K562 (cell line): ENCODE data around the gene HOXA13. TPM values are rescaled to one million over a fixed set of nuclear protein-coding genes. Genes with fewer than 3 reads are reported as not detected.

Source experiments
- ATAC-seq: fragments of 200-7000 bp; cut with Tn5 transposase; 3 replicates; pipeline ENCODE4 v1.9.1; 2020; ENCODE audit warnings: moderate library complexity
- BruUV-seq: library from RNA; stranded (reverse); fragments of 400-500 nt; replicated peaks from 2 replicates; lab custom pipeline; 2021; lab: Mats Ljungman, UMichigan
- CTCF ChIA-PET: fragments of 300-600 bp; formaldehyde crosslinking; extraction: SDS; loops from one replicate; lab custom pipeline; 2021; ENCODE audit warnings: low intra/inter-chr PET ratio; lab: Yijun Ruan, JAX
- POLR2A ChIA-PET: fragments of 300-600, 350-650 bp; sonication (Branson Sonifier 250); formaldehyde crosslinking; extraction: SDS; loops from one replicate; lab custom pipeline; 2021; ENCODE audit warnings: antibody characterized with exemption, inconsistent platforms; lab: Yijun Ruan, JAX
- DNase-seq, 4 experiments: peaks; one replicate each; pipeline versions ENCODE4 v3.0.0 to v3.0.0-alpha.2; 2011 to 2018; ENCODE audit warnings: low spot score in 3 of 4, mixed read lengths in 3 of 4; ENCODE audit errors: extremely low read depth in 1 of 4
- FAIRE-seq: peaks from 2 replicates; lab custom pipeline; 2011; peaks lifted over from hg19 to GRCh38; lab: Jason Lieb, UNC
- H2AFZ ChIP-seq: 2 replicates; pipeline ENCODE4 v1.6.0; 2011; ENCODE audit warnings: low read depth, low read length, control low read depth, inconsistent platforms
- H3K27ac ChIP-seq: fragments of 200-600 bp; 3 replicates; pipeline ENCODE4 v1.8.0; 2011; ENCODE audit warnings: low read depth, mild to moderate bottlenecking, control low read depth, inconsistent platforms, low read length, moderate library complexity, mixed read lengths; ENCODE audit errors: extremely low read depth
- H3K27me3 ChIP-seq, 2 experiments: fragments of 300-600 bp in 1 of 2; 2 replicates in 1 of 2; 3 replicates in 1 of 2; pipeline versions ENCODE4 v1.6.0 to v1.8.0; 2011; ENCODE audit warnings: inconsistent platforms in 2 of 2, low read length in 2 of 2, mild to moderate bottlenecking in 1 of 2, mixed read lengths in 1 of 2, moderate library complexity in 1 of 2; ENCODE audit not compliant: control insufficient read depth in 2 of 2, insufficient read depth in 2 of 2
- H3K36me3 ChIP-seq: fragments of 300-600 bp; 3 replicates; pipeline ENCODE4 v1.8.0; 2011; ENCODE audit warnings: mild to moderate bottlenecking, low read length, inconsistent platforms; ENCODE audit not compliant: control insufficient read depth, insufficient read depth
- H3K4me1 ChIP-seq, 2 experiments: fragments of 200-600 bp in 1 of 2; replicated peaks in 1 of 2; 2 replicates in 1 of 2; 3 replicates in 1 of 2; pipeline versions ENCODE4 v1.5.1 to v1.8.0; 2011; ENCODE audit warnings: inconsistent platforms in 2 of 2, low read length in 2 of 2, mild to moderate bottlenecking in 1 of 2, mixed read lengths in 1 of 2, moderate library complexity in 1 of 2; ENCODE audit not compliant: control insufficient read depth in 2 of 2, insufficient read depth in 2 of 2
- H3K4me2 ChIP-seq: 2 replicates; pipeline ENCODE4 v1.6.1; 2011; ENCODE audit warnings: low read length, control low read depth, inconsistent platforms, mixed read lengths; ENCODE audit not compliant: insufficient read depth
- H3K4me3 ChIP-seq: fragments of 200-600 bp; sonication (generic), shearing (Covaris generic); 2 replicates; pipeline ENCODE4 v1.5.1; 2016; ENCODE audit warnings: control low read depth, inconsistent platforms
- H3K79me2 ChIP-seq: fragments of 200-600 bp; 3 replicates; pipeline ENCODE4 v1.8.0; 2011; ENCODE audit warnings: low read length, inconsistent platforms; ENCODE audit not compliant: control insufficient read depth, insufficient read depth
- H3K9ac ChIP-seq, 2 experiments: 2 replicates each; pipeline versions ENCODE4 v1.6.0 to v1.6.1; 2011; ENCODE audit warnings: low read depth in 2 of 2, low read length in 2 of 2, control low read depth in 1 of 2, inconsistent platforms in 1 of 2, mild to moderate bottlenecking in 1 of 2, mixed read lengths in 1 of 2; ENCODE audit not compliant: insufficient read depth in 1 of 2
- H3K9me1 ChIP-seq: one replicate; pipeline ENCODE4 v1.6.0; 2011; ENCODE audit warnings: inconsistent platforms, mild to moderate bottlenecking, low read length, moderate library complexity; ENCODE audit not compliant: control insufficient read depth, insufficient read depth
- H3K9me3 ChIP-seq: replicated peaks from 2 replicates; pipeline ENCODE4 v1.5.1; 2011; ENCODE audit warnings: low read depth, low read length, inconsistent platforms; ENCODE audit not compliant: control insufficient read depth, insufficient read depth
- H4K20me1 ChIP-seq: replicated peaks from 2 replicates; pipeline ENCODE4 v1.6.1; 2011; ENCODE audit warnings: low read length, inconsistent platforms, mixed read lengths; ENCODE audit not compliant: control insufficient read depth, insufficient read depth
- CTBP1 ChIP-seq: fragments of 450-650 bp; IDR thresholded peaks from 2 replicates; pipeline ENCODE4 v1.6.1; 2016; ENCODE audit warnings: borderline replicate concordance
- E2F1 ChIP-seq: sonication (generic); formaldehyde crosslinking; IDR thresholded peaks from 2 replicates; pipeline ENCODE4 v1.8.1; 2023; ENCODE audit warnings: mild to moderate bottlenecking, missing genetic modification reagents, moderate library complexity
- HDAC3 ChIP-seq: fragments of 450-650 bp; IDR thresholded peaks from 2 replicates; pipeline ENCODE4 v1.6.1; 2018; ENCODE audit warnings: borderline replicate concordance, mild to moderate bottlenecking, moderate library complexity; ENCODE audit not compliant: partially characterized antibody
- LCOR ChIP-seq: sonication (generic); formaldehyde crosslinking; IDR thresholded peaks from 2 replicates; pipeline ENCODE4 v1.8.0; 2022; ENCODE audit warnings: mild to moderate bottlenecking, missing genetic modification reagents
- NFXL1 ChIP-seq: fragments of 450-650 bp; formaldehyde crosslinking; IDR thresholded peaks from 2 replicates; pipeline ENCODE4 v1.4.0; 2021; ENCODE audit warnings: mild to moderate bottlenecking
- SREBF1 ChIP-seq: fragments of 150-350 bp; IDR thresholded peaks from 2 replicates; pipeline ENCODE4 v1.6.1; 2014; ENCODE audit warnings: antibody characterized with exemption, low read depth, low read length, borderline replicate concordance
- ZNF76 ChIP-seq: fragments of 250-450 bp; sonication (Bioruptor Pico); IDR thresholded peaks from 2 replicates; pipeline ENCODE4 v1.4.0; 2020; ENCODE audit warnings: mild to moderate bottlenecking, moderate library complexity, borderline replicate concordance
- WGBS: fragments of 100-300 bp; shearing (Covaris generic); methylation state at CpG from one replicate; pipeline ENCODE4 v1.1.6; 2016; ENCODE audit warnings: low coverage, mixed read lengths; ENCODE audit not compliant: insufficient coverage; ENCODE audit errors: missing lambda C conversion rate; 5-methylcytosine and 5-hydroxymethylcytosine counted together
- in situ Hi-C: fragments of 300-500 bp; cut with MboI; formaldehyde crosslinking; loops from 4 replicates; pipeline ENCODE4 v1.15.0; 2018; ENCODE audit warnings: inconsistent platforms, mixed read lengths
- intact Hi-C: fragments of 100-400 bp; cut with micrococcal nuclease; formaldehyde crosslinking; loops from 2 replicates; pipeline ENCODE4 v1.14.2; 2022
- polyA plus RNA-seq, 8 experiments: library from polyadenylated mRNA; depleted of rRNA in 4 of 8; stranded (reverse) in 5 of 8; unstranded in 3 of 8; fragments of >200 nt; fragmentation: Nextera tagmentation in 2 of 8; fragmentation: Illumina TruSeq in 1 of 8; extraction: Ambion mirVana in 2 of 8; extraction: Trizol in 1 of 8; gene quantifications; 2 replicates each; pipeline versions ENCODE4 v1.2.1 to v1.2.3, GENCODE V29; 2011 to 2014; ENCODE audit warnings: inconsistent platforms in 1 of 8, missing spikeins in 1 of 8
- total RNA-seq, 7 experiments: library from RNA; depleted of rRNA in 6 of 7; stranded (reverse); fragments of >200 nt in 6 of 7; fragmentation: Illumina TruSeq in 2 of 7; extraction: Trizol in 2 of 7; gene quantifications; 2 replicates each; pipeline versions ENCODE4 v1.2.1 to v1.2.3, GENCODE V29; 2011 to 2021; ENCODE audit warnings: low replicate concordance in 1 of 7
- TF ChIP-seq, protein P1 (sequence below): conservative IDR thresholded peaks from 2 replicates; pipeline ENCODE4 v1.6.1; 2011; ENCODE audit warnings: low read depth, mild to moderate bottlenecking, low read length; ENCODE audit not compliant: control insufficient read depth

Gene HOXA13
- total and polyA plus RNA-seq, 9 of the 15 experiments (the other 6 are each of a cell fraction or from before 2014, with no cell fraction given) = not detected

- Histone ChIP-seq H3K9ac (no peak overlapping the region), H4K20me1 (no peaks in the 10 kb centered on the region), H3K36me3 (no peaks in the 10 kb centered on the region), H2AFZ (no peak overlapping the region), H3K27ac (no peak overlapping the region), H3K79me2 (no peaks in the 10 kb centered on the region), H3K4me3 (no peak overlapping the region), H3K9me3 (no peaks in the 10 kb centered on the region), H3K4me1 (peaks cover 0 to 20% of the 10 kb centered on the region in 2 experiments; a peak in 2 of 5 replicates), H3K27me3 (peaks cover 15 to 76% of the 10 kb centered on the region in 2 experiments), H3K9me1 (no peaks in the 10 kb centered on the region), H3K4me2 (no peak overlapping the region)
- POLR2A ChIA-PET = no interaction called here
- FAIRE-seq (no peak), DNase-seq (no peak), ATAC-seq (no peak)
- in situ Hi-C loops = loop anchor here (25.0 kb wide), 3 partner anchors 647 to 1272 kb away; no protein-coding TSS in a partner anchor
- BruUV-seq = no TSS peak
- TF ChIP-seq NFXL1 (CRISPR knock-in tag) (no peak), E2F1 (CRISPR knock-in tag) (no peak), LCOR (CRISPR knock-in tag) (no peak), HDAC3 (no peak), SREBF1 (no peak), CTBP1 (no peak), ZNF76 (CRISPR knock-in tag) (no peak)
- TF ChIP-seq, protein P1, sequence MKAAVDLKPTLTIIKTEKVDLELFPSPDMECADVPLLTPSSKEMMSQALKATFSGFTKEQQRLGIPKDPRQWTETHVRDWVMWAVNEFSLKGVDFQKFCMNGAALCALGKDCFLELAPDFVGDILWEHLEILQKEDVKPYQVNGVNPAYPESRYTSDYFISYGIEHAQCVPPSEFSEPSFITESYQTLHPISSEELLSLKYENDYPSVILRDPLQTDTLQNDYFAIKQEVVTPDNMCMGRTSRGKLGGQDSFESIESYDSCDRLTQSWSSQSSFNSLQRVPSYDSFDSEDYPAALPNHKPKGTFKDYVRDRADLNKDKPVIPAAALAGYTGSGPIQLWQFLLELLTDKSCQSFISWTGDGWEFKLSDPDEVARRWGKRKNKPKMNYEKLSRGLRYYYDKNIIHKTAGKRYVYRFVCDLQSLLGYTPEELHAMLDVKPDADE = no peak
- 30% methylated on average over 27 of the region's 27 CpGs for WGBS
- intact Hi-C loops = loop anchor here (2.0 to 5.0 kb wide), 5 partner anchors 297 to 1267 kb away; partner anchors contain the start of genes SKAP2 and SNX10
- CTCF ChIA-PET = interaction anchor here (1.5 to 2.5 kb wide), 2 partner anchors 472 to 478 kb away, joined by 9 read pairs; no protein-coding TSS in a partner anchor
Observed at GRCh38 chr7:27159266-27160144, 40.4 kb downstream of the HOXA13 start.
